NCI-H2081 (cell line): ENCODE measurements around the gene SLC6A12.

Experiments
- DNase-seq, 2 experiments: peaks; one replicate each; lab custom pipeline; 2025; lab: John Stamatoyannopoulos, UW

The SLC6A12 gene

DNA sequence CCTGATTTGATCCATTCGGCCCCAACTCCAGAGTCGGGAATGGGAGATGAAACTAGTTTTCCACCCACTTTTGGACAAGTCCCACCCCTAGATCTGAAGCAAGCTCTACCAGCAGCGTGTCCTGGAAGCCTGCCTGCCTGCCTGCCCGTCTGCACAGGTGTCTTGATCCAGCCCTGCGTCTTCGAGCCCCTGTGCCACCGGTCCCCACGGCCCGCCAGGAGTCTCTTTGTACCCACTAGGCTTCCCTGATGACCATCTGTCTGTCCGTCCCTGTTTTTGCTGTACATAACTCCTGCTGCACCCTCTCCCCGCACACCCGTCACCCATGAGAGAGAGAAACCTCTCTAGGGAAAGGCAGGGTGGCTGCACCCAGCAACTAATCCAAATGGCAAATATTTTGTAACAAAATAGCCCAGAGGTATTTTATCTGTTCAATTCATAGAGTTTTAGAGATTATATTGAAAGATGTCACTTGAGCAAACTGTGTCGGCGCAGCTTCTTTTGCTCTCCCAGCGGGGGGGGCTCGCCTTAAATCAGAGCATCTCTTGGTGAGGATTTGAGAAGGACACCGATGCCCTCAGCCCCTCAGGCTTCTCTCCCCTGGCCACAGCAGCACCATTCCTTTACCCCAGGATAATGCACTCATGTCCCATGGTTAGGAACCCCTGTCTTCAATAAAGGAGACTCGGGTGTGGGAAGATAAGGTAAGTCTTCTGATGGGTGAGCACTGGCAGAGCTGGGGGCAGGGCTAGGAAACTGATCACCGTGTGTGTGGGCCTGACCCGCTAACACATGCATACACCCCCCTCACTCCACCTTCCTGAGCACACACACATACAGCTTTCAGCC, 35.8 kb downstream of the SLC6A12 start:
- no peak for DNase-seq

GRCh38 chr12:177336-177979, 36.5 kb downstream of the SLC6A12 start:
- no peak for DNase-seq

DNA sequence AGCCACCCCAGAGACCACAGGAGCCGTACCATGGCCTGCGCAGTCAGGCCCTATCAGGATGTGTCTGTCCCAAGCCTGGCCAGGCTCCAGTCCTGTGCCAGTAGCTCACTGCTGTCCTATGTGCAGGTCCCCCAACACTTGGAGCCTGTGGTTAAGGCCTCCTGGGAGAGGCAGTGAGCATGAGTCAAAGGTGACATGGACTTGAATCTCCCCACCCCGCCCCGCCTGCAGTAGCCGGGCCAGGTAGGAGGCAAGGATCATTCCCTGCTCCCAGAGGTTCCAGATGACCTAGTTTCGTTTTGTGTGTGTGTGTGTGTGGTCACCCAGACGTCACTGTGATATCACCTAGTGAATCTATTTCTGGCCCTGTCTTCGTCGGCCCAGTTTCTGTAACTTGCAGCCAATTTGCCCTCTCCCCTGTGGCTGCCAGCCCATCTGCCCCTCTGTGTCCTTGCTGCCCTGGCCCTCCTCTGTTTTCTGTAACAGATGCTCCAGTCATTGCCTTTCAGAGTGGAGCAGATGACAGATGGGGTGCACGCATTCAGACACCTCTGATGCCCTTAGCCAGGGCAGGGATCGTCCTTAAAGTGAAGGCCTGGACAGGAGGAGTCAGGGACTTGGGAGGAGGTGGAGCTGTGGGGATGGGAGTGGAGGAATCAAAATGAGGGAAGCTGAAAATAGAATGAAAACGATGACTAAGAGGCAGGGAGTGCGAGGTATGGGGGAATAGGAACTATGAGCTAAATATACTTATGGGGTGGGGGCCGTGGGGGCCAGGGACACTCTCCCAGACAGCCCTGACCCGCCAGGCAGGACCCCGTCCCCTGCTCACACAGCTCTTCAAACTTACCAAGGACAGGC, 37.4 kb downstream of the SLC6A12 start:
- no peak for DNase-seq

DNA sequence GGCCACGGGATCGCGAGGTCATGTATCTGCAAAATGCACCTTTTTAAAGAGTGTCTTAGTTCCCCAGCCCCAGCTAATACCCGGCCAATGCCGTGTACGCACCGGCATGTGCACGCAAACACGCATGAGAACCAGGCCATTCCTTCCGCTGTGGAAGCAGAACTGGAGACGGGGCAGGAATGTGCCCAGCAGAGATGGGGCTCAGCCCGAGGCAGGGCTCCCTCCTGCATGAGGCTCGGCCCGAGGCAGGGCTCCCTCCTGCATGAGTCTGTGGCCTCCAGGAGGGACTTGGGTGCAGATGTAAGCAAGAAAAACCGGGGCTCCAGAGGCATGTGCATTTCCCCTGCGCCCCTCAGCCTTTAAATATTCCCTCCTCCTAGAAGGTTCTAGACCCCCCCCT, 38.2 kb downstream of the SLC6A12 start:
- DNase-seq = no peak

- DNase-seq = peak in 1 of 2 experiments; percentile 24
Measured at GRCh38 chr12:175250-175649, 38.7 kb downstream of the SLC6A12 start.

DNA sequence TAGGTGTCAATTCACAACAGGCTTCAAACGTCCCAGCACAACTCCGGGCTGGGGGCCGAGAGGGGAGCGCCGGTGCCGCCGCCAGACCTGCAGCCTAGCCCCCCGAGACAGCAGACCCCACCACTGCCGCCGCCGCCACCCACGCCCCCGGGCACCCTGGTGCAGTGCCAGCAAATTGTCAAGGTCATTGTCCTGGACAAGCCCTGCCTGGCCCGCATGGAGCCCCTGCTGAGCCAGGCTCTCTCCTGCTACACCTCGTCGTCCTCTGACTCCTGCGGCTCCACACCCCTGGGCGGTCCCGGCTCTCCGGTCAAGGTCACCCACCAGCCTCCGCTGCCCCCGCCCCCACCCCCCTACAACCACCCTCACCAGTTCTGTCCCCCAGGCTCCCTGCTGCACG, 39.4 kb downstream of the SLC6A12 start:
- DNase-seq = no peak

DNA sequence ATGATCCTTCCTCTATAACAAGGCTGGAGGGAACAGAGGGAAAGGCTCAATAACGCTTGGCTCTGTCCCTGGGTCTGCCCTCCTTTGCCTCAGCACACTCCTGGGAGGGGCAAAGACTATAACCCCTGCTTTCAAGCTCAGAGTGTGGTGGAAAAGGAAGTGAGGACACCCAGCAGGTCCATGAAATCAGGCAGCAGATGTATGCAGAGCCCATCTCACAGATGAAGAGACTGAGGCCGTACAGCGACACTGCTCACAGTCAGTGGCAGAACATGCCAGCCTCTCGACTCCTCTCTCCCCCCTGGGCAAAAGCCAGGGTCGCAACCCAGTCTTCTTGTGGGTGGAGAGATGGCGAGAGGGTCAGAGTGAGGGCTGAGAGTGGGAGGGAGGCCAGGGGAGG, 39.8 kb downstream of the SLC6A12 start:
- DNase-seq = no peak

DNA sequence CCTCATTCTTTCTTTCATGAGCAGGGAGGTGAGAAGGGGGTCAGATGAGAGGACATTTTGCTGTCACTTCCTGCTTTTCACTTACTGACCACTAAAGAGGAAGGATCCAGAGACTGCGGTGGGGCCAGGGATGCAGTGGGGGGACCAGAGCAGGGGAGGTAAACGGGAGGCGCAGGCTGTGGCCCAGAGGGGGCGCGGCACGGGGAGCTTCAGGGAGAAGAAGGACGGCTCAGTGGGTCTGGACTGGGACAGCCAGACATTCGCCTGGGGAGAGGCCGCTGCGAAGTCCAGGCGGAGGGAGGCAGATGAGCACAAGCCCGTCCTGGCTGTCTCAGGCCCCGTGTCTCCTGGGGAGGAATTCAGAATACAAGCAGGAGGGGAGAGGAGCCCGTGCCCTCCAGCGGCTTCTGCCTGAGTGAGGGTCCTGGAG, 41.2 kb downstream of the SLC6A12 start:
- DNase-seq = no peak

DNA sequence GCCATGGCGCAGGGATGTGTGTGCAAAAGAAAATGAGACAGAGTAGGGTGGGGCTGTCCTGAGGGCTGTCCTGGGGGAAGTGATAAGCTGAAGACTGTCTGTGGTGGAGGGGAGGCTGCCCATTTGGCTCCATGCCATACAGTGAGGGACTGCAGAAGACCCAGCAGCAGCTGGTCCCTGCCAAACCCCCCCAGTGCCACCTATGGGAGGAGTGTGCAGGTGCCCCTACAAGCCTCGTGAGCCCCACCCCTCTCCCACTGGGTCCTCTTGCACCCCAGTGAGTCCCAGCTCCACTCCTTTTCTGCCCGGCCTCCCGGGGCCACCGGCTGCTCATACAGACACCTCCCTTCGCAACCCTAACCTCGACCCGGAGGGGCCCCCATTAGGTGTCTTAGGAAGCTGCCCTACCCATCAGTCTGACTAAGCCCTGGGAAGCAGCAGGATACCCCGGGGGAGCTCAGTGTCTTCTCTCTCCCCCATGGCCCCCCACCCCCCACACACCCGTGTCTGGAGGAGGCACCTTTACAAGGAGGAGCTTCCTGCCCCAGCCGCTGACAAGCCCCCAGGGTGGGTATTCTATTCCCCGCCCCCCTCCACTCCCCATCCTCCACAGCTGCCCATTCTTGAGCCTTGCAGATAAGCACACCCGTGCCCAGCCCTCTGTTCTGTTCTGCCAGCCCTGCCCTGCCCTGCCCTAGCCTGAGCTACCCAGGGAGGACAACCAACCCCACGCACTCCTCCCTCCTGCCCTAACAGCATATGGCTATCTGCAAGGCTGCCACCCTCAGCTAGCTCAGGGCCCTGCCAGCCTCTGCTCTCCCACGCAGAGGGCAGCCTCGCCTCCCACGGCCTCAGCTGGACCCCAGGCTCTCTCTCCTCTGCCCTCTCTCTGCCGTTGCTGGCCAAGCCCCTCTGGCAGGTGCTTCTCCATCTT, 41.9 kb downstream of the SLC6A12 start:
- DNase-seq = no peak

DNA sequence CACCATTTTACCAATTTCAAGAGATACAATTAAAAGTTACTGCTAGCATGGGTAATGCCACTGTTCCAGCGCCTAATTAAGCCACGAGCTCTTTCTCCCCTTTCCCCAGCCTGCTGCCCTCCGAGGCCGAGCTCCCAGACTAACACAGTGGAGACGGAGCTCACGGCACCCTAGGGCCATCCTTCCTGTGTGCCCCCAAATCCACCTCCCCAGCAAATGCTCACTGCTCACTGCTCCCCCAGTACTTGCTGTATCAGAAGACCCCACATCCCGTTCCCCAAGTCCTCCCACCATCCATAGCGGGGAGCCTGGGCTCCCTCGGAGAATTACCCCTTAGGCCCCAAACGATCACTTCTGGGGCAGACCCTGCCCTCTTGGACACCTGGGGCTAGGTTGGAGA, 42.7 kb downstream of the SLC6A12 start:
- no peak for DNase-seq

- no peak for DNase-seq
Measured at GRCh38 chr12:170371-171225, 43.4 kb downstream of the SLC6A12 start.

DNA sequence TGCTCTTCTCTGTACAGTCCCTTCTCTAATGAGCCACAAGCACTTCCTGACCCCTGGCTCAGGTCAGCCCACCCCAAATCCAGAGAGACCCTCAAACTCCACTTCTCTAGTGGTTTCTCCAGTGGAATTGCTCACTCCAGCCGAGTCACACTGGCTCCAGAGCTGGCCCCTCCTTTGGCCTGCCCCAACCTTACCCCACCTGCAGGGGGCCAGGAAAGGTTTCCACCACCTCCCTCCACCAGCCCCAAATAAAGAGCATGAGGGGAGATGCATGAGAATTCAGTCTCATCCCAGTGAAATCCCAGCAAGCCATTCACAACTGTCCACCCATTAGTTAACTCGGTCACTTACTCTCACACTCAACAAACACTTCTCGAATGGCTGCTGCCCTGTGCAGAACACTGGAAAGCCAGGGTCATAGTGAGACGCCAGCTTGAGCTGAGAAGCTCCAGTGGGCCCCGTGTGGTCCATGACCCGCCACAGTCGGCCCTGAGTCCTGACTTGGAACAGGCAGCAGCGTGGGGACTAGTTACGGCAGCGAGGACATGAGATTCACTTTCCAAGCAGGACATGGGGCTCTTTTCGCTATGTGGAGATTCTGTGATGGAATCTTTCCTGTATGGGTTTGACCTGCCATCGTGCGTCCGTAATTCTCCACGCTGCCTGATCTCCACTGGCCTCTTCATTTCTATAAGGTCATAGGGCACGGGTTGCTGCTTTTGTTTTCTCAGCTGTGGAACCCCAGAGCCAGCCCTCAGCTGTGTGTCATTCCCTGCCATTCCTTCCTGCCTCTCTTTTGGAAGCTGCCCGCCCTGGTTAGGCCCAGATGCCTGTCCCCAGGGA, 44.2 kb downstream of the SLC6A12 start:
- DNase-seq = no peak

GRCh38 chr12:168763-169525, 45.0 kb downstream of the SLC6A12 start:
- DNase-seq = no peak

DNA sequence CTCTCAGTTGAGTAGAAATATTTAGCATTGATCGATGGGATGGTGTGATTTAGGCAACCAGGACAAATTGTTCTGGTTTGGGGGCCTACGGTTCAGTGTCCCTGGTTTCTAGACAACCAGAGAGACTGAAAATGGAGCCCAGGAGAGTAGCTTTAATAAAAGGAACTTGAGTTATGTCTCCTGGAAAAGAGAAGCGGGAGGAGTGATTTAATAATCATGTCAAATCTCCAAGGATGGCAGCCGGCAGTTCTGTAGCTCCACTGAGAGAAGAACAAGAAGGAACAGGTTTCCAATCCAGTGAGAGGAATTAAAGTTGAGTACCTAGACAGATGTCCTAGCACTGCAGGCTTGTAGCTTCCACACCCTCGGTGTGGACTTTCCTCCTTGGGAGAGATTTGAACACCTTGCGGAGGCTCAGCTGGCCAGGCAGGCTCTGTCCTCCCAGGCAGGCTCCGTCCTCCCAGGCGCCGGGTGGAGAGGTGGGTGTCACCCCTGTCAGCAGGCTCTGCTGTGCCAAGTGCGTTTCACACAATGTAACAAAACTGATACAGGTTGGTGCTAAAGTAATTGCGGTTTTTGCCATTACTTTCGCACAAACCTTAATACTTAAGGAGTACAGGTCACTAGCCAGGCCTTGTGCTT, 45.9 kb downstream of the SLC6A12 start:
- DNase-seq = no peak

- no peak for DNase-seq
Measured at GRCh38 chr12:166425-167075, 47.4 kb downstream of the SLC6A12 start.

- DNase-seq = no peak
Measured at GRCh38 chr12:165862-166368, 48.0 kb downstream of the SLC6A12 start.

DNA sequence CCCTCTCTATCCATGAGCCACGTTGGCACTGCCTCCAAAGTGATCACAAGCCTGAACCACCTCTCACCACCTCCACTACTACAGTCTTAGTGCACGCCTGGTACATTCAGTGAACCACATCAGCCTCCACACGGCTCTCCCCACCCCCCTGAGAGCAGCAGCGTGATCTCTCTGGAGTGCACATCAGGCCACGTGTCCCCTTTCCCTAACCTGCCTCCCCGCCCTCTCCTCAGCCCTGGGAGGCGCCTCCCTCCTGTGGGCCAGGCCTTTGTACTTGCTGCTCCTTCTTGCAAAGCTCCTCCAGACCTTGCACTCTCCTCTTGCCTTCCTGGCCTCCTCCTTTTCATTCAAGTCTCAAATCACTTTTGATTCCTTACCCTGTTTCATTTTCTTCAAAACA, 49.8 kb downstream of the SLC6A12 start:
- DNase-seq = no peak
